ENCODE results near the gene ADPRM. TPM values are rescaled to one million over a fixed set of nuclear protein-coding genes. Genes with fewer than 3 reads are reported as not detected.
A peak's percentile ranks its signal among the peaks of the same experiment; 100 is the strongest.

The ADPRM gene
- total and polyA plus RNA-seq, 12 donors = 3.5 to 7.3 (median 4.6) TPM

- H3K27ac ChIP-seq = no peak overlapping the region
- no peak for DNase-seq
- no peaks in the 10 kb centered on the region for H3K9me3 ChIP-seq
- no peak overlapping the region for H3K4me3 ChIP-seq
- WGBS, 2 donors = 44 to 51% methylated on average over 5 of the region's 5 CpGs
- peak in 2 of 8 donors; percentile 5 to 37 for ATAC-seq
- no peaks in the 10 kb centered on the region for H3K36me3 ChIP-seq
- H3K27me3 ChIP-seq = no peaks in the 10 kb centered on the region
- TF ChIP-seq CTCF (IDR thresholded peaks at IDR 0.05) = no peak
- peaks cover 0 to 7% (median 0%) of the 10 kb centered on the region in 9 donors for H3K4me1 ChIP-seq
- intact Hi-C loops (cut with DNase I) = loop anchor here in 2 of 10 donors (5.0 kb wide), 1 partner anchor 109 kb away; no protein-coding TSS in a partner anchor
Observed at GRCh38 chr17:10738521-10739258, 41.3 kb downstream of the ADPRM start.

- intact Hi-C loops (cut with DNase I) = loop anchor here in 2 of 10 donors (5.0 kb wide), 1 partner anchor 108 kb away; no protein-coding TSS in a partner anchor
Observed at GRCh38 chr17:10739386-10739785, 42.0 kb downstream of the ADPRM start.

GRCh38 chr17:10741416-10742135 is 44.2 kb downstream of the ADPRM start:
- no peak for ATAC-seq
- Histone ChIP-seq H3K36me3 (no peaks in the 10 kb centered on the region), H3K27me3 (no peaks in the 10 kb centered on the region), H3K4me3 (no peak overlapping the region), H3K4me1 (peaks cover 0 to 7% (median 0%) of the 10 kb centered on the region in 9 donors), H3K9me3 (no peaks in the 10 kb centered on the region), H3K27ac (no peak overlapping the region)
- no peak for DNase-seq
- intact Hi-C loops (cut with DNase I) = no loop called here
- TF ChIP-seq CTCF (IDR thresholded peaks at IDR 0.05) = no peak
- WGBS, 2 donors = 86 to 90% methylated on average over 10 of the region's 10 CpGs

More at GRCh38 chr17:10739386-10739785, 42.0 kb downstream of the ADPRM start:
- Histone ChIP-seq H3K4me1 (peaks cover 0 to 7% (median 0%) of the 10 kb centered on the region in 9 donors), H3K9me3 (no peaks in the 10 kb centered on the region), H3K27me3 (no peaks in the 10 kb centered on the region), H3K27ac (no peak overlapping the region), H3K4me3 (no peak overlapping the region), H3K36me3 (no peaks in the 10 kb centered on the region)
- WGBS, 2 donors = 83 to 86% methylated on average over 5 of the region's 5 CpGs
- no peak for TF ChIP-seq CTCF (IDR thresholded peaks at IDR 0.05)
- ATAC-seq (no peak), DNase-seq (no peak)

GRCh38 chr17:10742431-10742830 is 45.0 kb downstream of the ADPRM start:
- H3K27ac ChIP-seq = no peak overlapping the region
- intact Hi-C loops (cut with DNase I) = no loop called here
- DNase-seq = no peak
- no peaks in the 10 kb centered on the region for H3K9me3 ChIP-seq
- no peak for TF ChIP-seq CTCF (IDR thresholded peaks at IDR 0.05)
- ATAC-seq = no peak
- peaks cover 0 to 7% (median 0%) of the 10 kb centered on the region in 9 donors for H3K4me1 ChIP-seq
- no peak overlapping the region for H3K4me3 ChIP-seq
- no peaks in the 10 kb centered on the region for H3K36me3 ChIP-seq
- 93% methylated on average over 6 of the region's 6 CpGs for WGBS, 2 donors
- peaks cover 0 to 4% (median 0%) of the 10 kb centered on the region in 7 donors for H3K27me3 ChIP-seq

Measured in heart right ventricle (tissue), 16 donors.